Lung (tissue), 12 donors: Measurements from ENCODE around the gene APBB3. TPM values are rescaled to one million over a fixed set of nuclear protein-coding genes. Genes with fewer than 3 reads are reported as not detected.

Experiments
- ATAC-seq: fragments of 200-7000 bp; cut with Tn5 transposase; one replicate; pipeline ENCODE4 v1.9.1; 2020; ENCODE audit warnings: moderate number of reproducible peaks; ENCODE audit not compliant: insufficient read depth, low FRiP score
- DNase-seq, 3 donors: peaks; one replicate each; pipeline ENCODE4 v3.0.0-alpha.2; 2013 to 2017
- H3K27ac ChIP-seq, 2 donors: one replicate each; pipeline ENCODE4 v1.5.1; 2013; ENCODE audit warnings: mild to moderate bottlenecking in 2 of 2, moderate library complexity in 2 of 2, control low read depth in 1 of 2, inconsistent platforms in 1 of 2, low read depth in 1 of 2, low read length in 1 of 2
- H3K27me3 ChIP-seq, 3 donors: one replicate each; pipeline ENCODE4 v1.5.1; 2013; ENCODE audit warnings: low read length in 2 of 3; ENCODE audit not compliant: control insufficient read depth in 3 of 3, insufficient read depth in 3 of 3
- H3K36me3 ChIP-seq, 4 donors: one replicate each; pipeline ENCODE4 v1.5.1; 2013; ENCODE audit warnings: low read length in 4 of 4, mild to moderate bottlenecking in 1 of 4, moderate library complexity in 1 of 4; ENCODE audit not compliant: control insufficient read depth in 4 of 4, insufficient read depth in 4 of 4
- H3K4me1 ChIP-seq, 5 donors: one replicate each; pipeline ENCODE4 v1.5.1; 2013; ENCODE audit warnings: low read length in 5 of 5, mild to moderate bottlenecking in 2 of 5, moderate library complexity in 1 of 5; ENCODE audit not compliant: control insufficient read depth in 5 of 5, insufficient read depth in 5 of 5
- H3K4me3 ChIP-seq: one replicate; pipeline ENCODE4 v1.5.1; 2013; ENCODE audit warnings: mild to moderate bottlenecking, control low read depth, moderate library complexity
- H3K9ac ChIP-seq, 2 donors: one replicate each; pipeline ENCODE4 v1.5.1; 2013; ENCODE audit warnings: low read length in 2 of 2, control low read depth in 1 of 2; ENCODE audit not compliant: insufficient read depth in 1 of 2
- H3K9me3 ChIP-seq, 4 donors: one replicate each; pipeline ENCODE4 v1.5.1; 2013; ENCODE audit warnings: low read length in 3 of 4, mild to moderate bottlenecking in 1 of 4, moderate library complexity in 1 of 4; ENCODE audit not compliant: control insufficient read depth in 4 of 4, insufficient read depth in 3 of 4
- WGBS, 2 donors: extraction: QIAGEN DNeasy Blood & Tissue Kit; methylation state at CpG; one replicate each; pipeline ENCODE4 v1.1.7; 2013; 5-methylcytosine and 5-hydroxymethylcytosine counted together
- polyA plus RNA-seq, 2 donors: library from polyadenylated mRNA; stranded (reverse); fragments of 200-250 nt; gene quantifications; one replicate each; pipeline ENCODE4 v1.2.1, GENCODE V29; 2013
- total RNA-seq, 2 donors: library from RNA; depleted of rRNA in 1 of 2; stranded (reverse); fragments of >200 nt in 1 of 2; gene quantifications; one replicate each; pipeline ENCODE4 v1.2.1, GENCODE V29; 2014 to 2021
- TF ChIP-seq, protein P1 (sequence below): IDR thresholded peaks from 2 replicates; pipeline ENCODE4 v1.5.1; 2012; ENCODE audit warnings: mild to moderate bottlenecking; ENCODE audit errors: control extremely low read depth, extremely low read depth
- donor health status: control.
- donor health status: control.
- donor health status: Bipolar disorder and iron deficiency.
- donor health status: healthy.
- donor health status: DM: yes; HTN: yes; CAD: no.

Gene APBB3
- total and polyA plus RNA-seq, 4 donors = 24.7 to 36.1 (median 28.6) TPM

DNA sequence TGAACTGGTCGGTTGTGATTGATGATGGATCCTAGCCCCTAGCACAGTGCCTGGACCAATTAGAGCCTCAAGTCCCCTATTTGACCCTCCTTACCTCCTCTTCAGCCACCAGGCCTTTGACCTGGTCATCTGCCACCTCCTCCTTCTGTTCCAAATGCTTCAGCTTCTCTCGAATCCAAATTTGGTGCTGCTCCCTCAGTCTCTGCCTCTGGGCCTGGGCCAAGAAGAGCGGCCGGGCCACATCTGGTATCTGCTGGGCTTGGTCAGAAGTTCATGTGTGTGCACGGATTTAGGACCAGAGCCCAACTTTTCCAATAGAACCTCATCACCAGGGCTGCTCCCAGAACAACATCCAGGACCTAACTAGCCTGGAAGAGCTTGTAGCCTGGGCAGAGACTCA is 6.7 kb upstream of the APBB3 start:
- Histone ChIP-seq H3K36me3 (peaks cover 0 to 22% (median 15%) of the 10 kb centered on the region in 4 donors), H3K4me1 (peaks cover 0 to 28% (median 17%) of the 10 kb centered on the region in 5 donors), H3K27me3 (no peaks in the 10 kb centered on the region), H3K9me3 (no peaks in the 10 kb centered on the region), H3K27ac (peak overlapping the region in 1 of 2 donors; percentile 37), H3K9ac (no peak overlapping the region), H3K4me3 (no peak overlapping the region)
- 75 to 85% methylated on average over 5 of the region's 5 CpGs for WGBS, 2 donors
- TF ChIP-seq, protein P1, sequence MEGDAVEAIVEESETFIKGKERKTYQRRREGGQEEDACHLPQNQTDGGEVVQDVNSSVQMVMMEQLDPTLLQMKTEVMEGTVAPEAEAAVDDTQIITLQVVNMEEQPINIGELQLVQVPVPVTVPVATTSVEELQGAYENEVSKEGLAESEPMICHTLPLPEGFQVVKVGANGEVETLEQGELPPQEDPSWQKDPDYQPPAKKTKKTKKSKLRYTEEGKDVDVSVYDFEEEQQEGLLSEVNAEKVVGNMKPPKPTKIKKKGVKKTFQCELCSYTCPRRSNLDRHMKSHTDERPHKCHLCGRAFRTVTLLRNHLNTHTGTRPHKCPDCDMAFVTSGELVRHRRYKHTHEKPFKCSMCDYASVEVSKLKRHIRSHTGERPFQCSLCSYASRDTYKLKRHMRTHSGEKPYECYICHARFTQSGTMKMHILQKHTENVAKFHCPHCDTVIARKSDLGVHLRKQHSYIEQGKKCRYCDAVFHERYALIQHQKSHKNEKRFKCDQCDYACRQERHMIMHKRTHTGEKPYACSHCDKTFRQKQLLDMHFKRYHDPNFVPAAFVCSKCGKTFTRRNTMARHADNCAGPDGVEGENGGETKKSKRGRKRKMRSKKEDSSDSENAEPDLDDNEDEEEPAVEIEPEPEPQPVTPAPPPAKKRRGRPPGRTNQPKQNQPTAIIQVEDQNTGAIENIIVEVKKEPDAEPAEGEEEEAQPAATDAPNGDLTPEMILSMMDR = no peak
- ATAC-seq = no peak
- DNase-seq = peak in 2 of 3 donors; percentile 43 to 66

DNA sequence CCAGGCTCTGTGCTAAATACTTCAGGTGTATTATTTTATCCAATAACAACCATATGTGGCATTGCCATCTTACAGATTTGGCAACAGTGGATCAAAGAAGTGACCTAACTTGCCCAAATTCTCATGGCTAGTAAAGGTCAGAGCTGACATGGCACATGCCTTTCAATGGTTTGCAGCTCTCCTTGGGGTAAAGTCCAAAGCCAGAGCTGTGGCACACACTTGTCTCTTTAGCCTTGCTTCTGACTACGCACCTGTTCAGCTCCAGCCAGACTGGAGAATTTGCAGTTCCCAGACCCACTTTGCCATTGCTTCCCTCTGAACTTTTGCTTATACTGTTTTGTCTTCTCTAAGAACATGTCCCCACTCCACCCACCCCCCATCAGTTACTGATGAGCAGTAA is 6.1 kb upstream of the APBB3 start:
- H3K4me3 ChIP-seq = no peak overlapping the region
- H3K4me1 ChIP-seq = peaks cover 0 to 32% (median 23%) of the 10 kb centered on the region in 5 donors
- peaks cover 0 to 24% (median 18%) of the 10 kb centered on the region in 4 donors for H3K36me3 ChIP-seq
- TF ChIP-seq, protein P1 = no peak
- peak overlapping the region in 1 of 2 donors; percentile 37 for H3K27ac ChIP-seq
- DNase-seq (no peak), ATAC-seq (no peak)
- no peaks in the 10 kb centered on the region for H3K9me3 ChIP-seq
- H3K9ac ChIP-seq = no peak overlapping the region
- 93 to 98% methylated on average over 1 of the region's 1 CpG for WGBS, 2 donors
- H3K27me3 ChIP-seq = no peaks in the 10 kb centered on the region

- no peak for ATAC-seq
- H3K4me3 ChIP-seq = no peak overlapping the region
- H3K27ac ChIP-seq = peak overlapping the region in 1 of 2 donors; percentile 37
- TF ChIP-seq, protein P1 = no peak
- no peaks in the 10 kb centered on the region for H3K27me3 ChIP-seq
- no peaks in the 10 kb centered on the region for H3K9me3 ChIP-seq
- peaks cover 0 to 24% (median 18%) of the 10 kb centered on the region in 4 donors for H3K36me3 ChIP-seq
- no peak overlapping the region for H3K9ac ChIP-seq
- 89 to 92% methylated on average over 4 of the region's 4 CpGs for WGBS, 2 donors
- DNase-seq = no peak
- peaks cover 0 to 32% (median 26%) of the 10 kb centered on the region in 5 donors for H3K4me1 ChIP-seq
Observed at GRCh38 chr5:140570058-140570457, 5.7 kb upstream of the APBB3 start.

DNA sequence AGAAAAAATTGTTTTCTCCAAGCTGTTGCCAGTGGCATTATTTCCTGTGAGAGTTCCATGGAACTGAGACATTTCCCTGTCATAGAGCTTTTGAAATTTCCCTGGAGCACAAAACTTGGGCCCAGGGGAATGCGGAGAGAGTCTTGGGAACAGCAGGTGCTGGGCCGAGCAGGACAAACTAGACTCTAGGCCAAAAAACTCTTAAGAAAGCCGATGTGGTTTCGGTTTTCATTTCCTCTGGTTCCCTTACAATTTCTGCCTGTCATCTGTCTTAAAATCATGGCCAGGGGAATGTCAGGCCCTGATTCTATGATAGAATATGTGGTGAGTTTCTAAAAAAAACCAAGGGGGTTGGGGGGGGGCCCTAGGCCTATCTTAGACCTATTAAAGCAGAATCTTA is 4.8 kb upstream of the APBB3 start:
- ATAC-seq (no peak), DNase-seq (no peak)
- Histone ChIP-seq H3K4me3 (no peak overlapping the region), H3K4me1 (peaks cover 0 to 32% (median 25%) of the 10 kb centered on the region in 5 donors), H3K9me3 (no peaks in the 10 kb centered on the region), H3K27me3 (no peaks in the 10 kb centered on the region), H3K9ac (no peak overlapping the region), H3K27ac (peak overlapping the region; percentile 10 to 83), H3K36me3 (peaks cover 0 to 24% (median 18%) of the 10 kb centered on the region in 4 donors)
- TF ChIP-seq, protein P1 = no peak
- 7 to 20% methylated on average over 4 of the region's 4 CpGs for WGBS, 2 donors
